Right renal pelvis (tissue), 4 donors: ENCODE results near the gene PIK3C2G. TPM values are rescaled to one million over a fixed set of nuclear protein-coding genes. Genes with fewer than 3 reads are reported as not detected.

ENCODE experiments used
- DNase-seq, 4 donors: peaks; one replicate each; pipeline ENCODE4 v3.0.0-alpha.2; 2013; ENCODE audit warnings: low read depth in 4 of 4, low spot score in 3 of 4, missing footprints in 1 of 4
- polyA plus RNA-seq, 4 donors: library from polyadenylated mRNA; unstranded; fragments of 120-200 nt; gene quantifications; one replicate each; pipeline ENCODE4 v1.2.1, GENCODE V29; 2013; ENCODE audit not compliant: insufficient read length in 4 of 4

PIK3C2G gene
- polyA plus RNA-seq, 4 donors, result 3.6 to 5.5 (median 5.1) TPM

- no peak for DNase-seq
Measured at GRCh38 chr12:18595412-18595811, 334.1 kb downstream of the PIK3C2G start.

GRCh38 chr12:18601962-18602361, 340.6 kb downstream of the PIK3C2G start:
- no peak for DNase-seq

GRCh38 chr12:18612971-18613370, 351.7 kb downstream of the PIK3C2G start:
- DNase-seq, result no peak

GRCh38 chr12:18620986-18621385, 359.7 kb downstream of the PIK3C2G start:
- DNase-seq, result no peak

- no peak for DNase-seq
Measured at GRCh38 chr12:18629445-18629844, 368.1 kb downstream of the PIK3C2G start.

GRCh38 chr12:18629916-18630315, 368.6 kb downstream of the PIK3C2G start:
- DNase-seq, result no peak

- no peak for DNase-seq
Measured at GRCh38 chr12:18631339-18631738, 370.0 kb downstream of the PIK3C2G start.

- no peak for DNase-seq
Measured at GRCh38 chr12:18632848-18633247, 371.5 kb downstream of the PIK3C2G start.

GRCh38 chr12:18634382-18634781, 373.1 kb downstream of the PIK3C2G start:
- no peak for DNase-seq

- DNase-seq, result peak in 1 of 4 donors; percentile 10
Measured at GRCh38 chr12:18640321-18640955, 379.1 kb downstream of the PIK3C2G start.

- DNase-seq, result peak; percentile 60 to 78 (median 70)
Measured at GRCh38 chr12:18643681-18644080, 382.4 kb downstream of the PIK3C2G start.

GRCh38 chr12:18644564-18644963, 383.2 kb downstream of the PIK3C2G start:
- DNase-seq, result no peak

GRCh38 chr12:18646286-18646890, 385.1 kb downstream of the PIK3C2G start:
- DNase-seq, result no peak

- DNase-seq, result no peak
Measured at GRCh38 chr12:18651525-18651924, 390.2 kb downstream of the PIK3C2G start.

GRCh38 chr12:18652596-18652995, 391.3 kb downstream of the PIK3C2G start:
- DNase-seq, result no peak

GRCh38 chr12:18653465-18653864, 392.1 kb downstream of the PIK3C2G start:
- no peak for DNase-seq

- no peak for DNase-seq
Measured at GRCh38 chr12:18655351-18655750, 394.0 kb downstream of the PIK3C2G start.

- no peak for DNase-seq
Measured at GRCh38 chr12:18658179-18658578, 396.9 kb downstream of the PIK3C2G start.

- no peak for DNase-seq
Measured at GRCh38 chr12:18658829-18659228, 397.5 kb downstream of the PIK3C2G start.

- no peak for DNase-seq
Measured at GRCh38 chr12:18676141-18676540, 414.8 kb downstream of the PIK3C2G start.

GRCh38 chr12:18676996-18677588, 415.8 kb downstream of the PIK3C2G start:
- no peak for DNase-seq

- DNase-seq, result no peak
Measured at GRCh38 chr12:18681818-18682217, 420.5 kb downstream of the PIK3C2G start.
